ENCODE data around the gene CHST15.

Gene CHST15

GRCh38 chr10:123997486-123998196 is 95.8 kb downstream of the CHST15 start:
- H3K4me3 Mint-ChIP-seq = no peak overlapping the region

DNA sequence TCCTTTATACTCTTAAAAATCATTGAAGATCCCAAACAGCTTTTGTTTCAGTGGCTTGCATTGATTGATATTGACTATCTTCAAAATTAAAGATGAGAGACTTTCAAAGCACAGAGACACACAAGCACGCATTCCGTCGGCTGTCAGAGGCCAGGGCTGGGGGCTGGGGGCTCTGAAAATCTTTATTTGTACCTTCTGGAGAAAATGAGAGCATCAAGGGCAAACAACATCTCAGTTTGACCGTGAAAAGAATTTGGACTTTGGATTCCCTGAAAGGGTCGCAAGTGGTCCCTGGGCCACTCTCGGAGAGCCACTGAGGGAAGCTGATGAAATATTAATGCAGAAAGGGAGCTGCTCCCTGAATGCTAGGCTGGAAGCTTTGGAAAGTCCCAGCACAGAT is 96.4 kb downstream of the CHST15 start:
- H3K36me3 Mint-ChIP-seq = no peaks in the 10 kb centered on the region
- no peak overlapping the region for H3K4me3 Mint-ChIP-seq
- H3K27ac Mint-ChIP-seq = no peak overlapping the region
- no peaks in the 10 kb centered on the region for H3K9me3 Mint-ChIP-seq
- CTCF ChIA-PET = interaction anchor here (1.1 to 6.9 kb wide), 9 partner anchors 8 to 412 kb away, joined by 3 to 141 read pairs (median 6); no protein-coding TSS in a partner anchor
- H3K27me3 Mint-ChIP-seq = peaks cover 66% of the 10 kb centered on the region
- no peak for DNase-seq
- peaks cover 4% of the 10 kb centered on the region for H3K4me1 Mint-ChIP-seq

More at GRCh38 chr10:123997486-123998196, 95.8 kb downstream of the CHST15 start:
- Mint-ChIP-seq H3K27ac (no peak overlapping the region), H3K4me1 (peaks cover 4% of the 10 kb centered on the region), H3K9me3 (no peaks in the 10 kb centered on the region), H3K36me3 (no peaks in the 10 kb centered on the region), H3K27me3 (peaks cover 60% of the 10 kb centered on the region)
- CTCF ChIA-PET = interaction anchor here (0.9 to 6.9 kb wide), 5 partner anchors 87 to 406 kb away, joined by 4 to 141 read pairs (median 6); no protein-coding TSS in a partner anchor
- no peak for DNase-seq

DNA sequence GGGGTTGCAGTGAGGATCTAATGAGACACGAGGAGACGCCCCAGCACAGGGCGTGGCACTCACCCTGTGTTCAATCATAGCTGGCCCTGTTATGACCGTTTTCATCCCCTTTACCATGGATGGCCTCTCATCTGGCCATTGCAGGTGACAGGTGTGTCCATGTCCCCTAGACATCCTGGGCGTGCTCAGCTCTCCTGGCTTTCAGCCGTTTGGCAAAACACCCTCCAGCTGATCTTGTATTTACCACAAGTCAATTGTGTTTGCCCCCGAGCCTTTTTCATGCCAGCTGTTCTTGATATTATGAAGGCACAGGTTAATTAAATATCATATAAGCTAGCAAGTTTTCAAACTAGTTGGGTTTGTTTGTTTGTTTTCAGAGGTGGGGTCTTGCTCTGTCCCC is 97.1 kb downstream of the CHST15 start:
- Mint-ChIP-seq H3K36me3 (no peaks in the 10 kb centered on the region), H3K27ac (no peak overlapping the region), H3K27me3 (peaks cover 67% of the 10 kb centered on the region), H3K9me3 (no peaks in the 10 kb centered on the region), H3K4me3 (no peak overlapping the region), H3K4me1 (peaks cover 4% of the 10 kb centered on the region)
- DNase-seq = no peak
- CTCF ChIA-PET = interaction anchor here (0.8 to 6.9 kb wide), 20 partner anchors 9 to 477 kb away, joined by 3 to 141 read pairs (median 4); no protein-coding TSS in a partner anchor

DNA sequence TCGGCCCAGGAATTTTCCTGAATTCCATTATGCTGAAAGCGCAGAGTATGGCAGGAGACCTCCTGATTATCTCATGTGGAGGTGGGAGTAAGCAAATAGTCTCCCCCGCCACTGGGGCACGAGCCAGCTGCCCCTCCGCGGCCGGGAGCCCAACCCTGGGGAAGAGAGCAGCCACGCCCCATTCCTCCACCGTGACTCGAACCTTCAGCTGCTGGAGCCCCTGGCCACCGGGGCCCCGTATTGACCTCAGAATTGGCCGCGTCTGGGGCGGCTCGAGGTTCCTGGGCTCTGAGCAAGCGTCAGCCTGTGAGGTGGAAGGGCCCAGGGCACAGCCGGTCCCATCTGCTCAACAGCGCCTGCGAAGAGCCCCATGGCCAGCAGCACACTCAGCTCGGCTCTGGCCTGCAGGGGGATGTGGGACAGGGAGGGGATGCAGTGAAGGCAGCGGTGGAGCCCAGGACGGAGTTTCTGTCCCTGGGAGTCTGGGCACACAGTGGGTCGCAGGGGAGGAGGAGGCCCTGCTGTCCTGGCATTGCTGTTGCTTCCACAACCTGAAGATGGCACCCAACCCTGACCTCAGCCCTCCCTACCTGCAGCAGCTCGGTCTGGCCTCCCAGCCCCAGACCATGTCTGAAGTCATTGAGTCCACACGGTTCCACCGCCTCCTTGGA is 97.8 kb downstream of the CHST15 start:
- CTCF ChIA-PET = interaction anchor here (0.6 to 6.9 kb wide), 27 partner anchors 10 to 477 kb away, joined by 3 to 141 read pairs (median 4); no protein-coding TSS in a partner anchor
- Mint-ChIP-seq H3K27ac (no peak overlapping the region), H3K4me1 (peaks cover 5% of the 10 kb centered on the region), H3K27me3 (peaks cover 72% of the 10 kb centered on the region), H3K36me3 (no peaks in the 10 kb centered on the region), H3K4me3 (no peak overlapping the region), H3K9me3 (no peaks in the 10 kb centered on the region)
- DNase-seq = peak; percentile 42

DNA sequence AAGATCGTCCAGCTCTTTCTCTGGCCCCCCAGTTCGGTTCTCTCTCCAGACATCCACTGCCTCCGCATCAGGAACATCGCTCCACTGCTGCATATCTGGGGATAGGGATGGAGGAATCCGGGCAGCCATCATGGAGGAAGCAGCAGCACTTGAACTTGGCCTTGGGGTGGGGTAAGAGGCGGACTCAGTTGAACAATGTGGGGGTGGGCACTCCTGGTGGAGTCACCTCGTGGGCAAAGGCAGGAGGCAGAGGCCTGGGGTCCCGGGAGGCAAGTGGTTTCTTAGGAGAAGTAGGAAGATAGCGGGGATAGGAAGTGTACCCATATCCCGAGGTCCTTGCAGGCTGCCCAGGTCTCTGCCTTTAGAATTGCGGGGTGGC is 98.3 kb downstream of the CHST15 start:
- DNase-seq = no peak
- no peaks in the 10 kb centered on the region for H3K9me3 Mint-ChIP-seq
- no peaks in the 10 kb centered on the region for H3K36me3 Mint-ChIP-seq
- peaks cover 5% of the 10 kb centered on the region for H3K4me1 Mint-ChIP-seq
- no peak overlapping the region for H3K4me3 Mint-ChIP-seq
- H3K27me3 Mint-ChIP-seq = peaks cover 78% of the 10 kb centered on the region
- CTCF ChIA-PET = interaction anchor here (0.8 to 6.9 kb wide), 24 partner anchors 10 to 409 kb away, joined by 3 to 141 read pairs (median 4); no protein-coding TSS in a partner anchor
- no peak overlapping the region for H3K27ac Mint-ChIP-seq

- no peaks in the 10 kb centered on the region for H3K36me3 Mint-ChIP-seq
- no peak overlapping the region for H3K27ac Mint-ChIP-seq
- H3K4me3 Mint-ChIP-seq = no peak overlapping the region
- peaks cover 5% of the 10 kb centered on the region for H3K4me1 Mint-ChIP-seq
- DNase-seq = peak; percentile 84
- CTCF ChIA-PET = interaction anchor here (0.6 to 6.9 kb wide), 26 partner anchors 9 to 590 kb away, joined by 3 to 141 read pairs (median 4); no protein-coding TSS in a partner anchor
- peaks cover 83% of the 10 kb centered on the region for H3K27me3 Mint-ChIP-seq
- H3K9me3 Mint-ChIP-seq = no peaks in the 10 kb centered on the region
These were observed 98.8 kb downstream of the CHST15 start for GRCh38 chr10:123994417-123995081.

DNA sequence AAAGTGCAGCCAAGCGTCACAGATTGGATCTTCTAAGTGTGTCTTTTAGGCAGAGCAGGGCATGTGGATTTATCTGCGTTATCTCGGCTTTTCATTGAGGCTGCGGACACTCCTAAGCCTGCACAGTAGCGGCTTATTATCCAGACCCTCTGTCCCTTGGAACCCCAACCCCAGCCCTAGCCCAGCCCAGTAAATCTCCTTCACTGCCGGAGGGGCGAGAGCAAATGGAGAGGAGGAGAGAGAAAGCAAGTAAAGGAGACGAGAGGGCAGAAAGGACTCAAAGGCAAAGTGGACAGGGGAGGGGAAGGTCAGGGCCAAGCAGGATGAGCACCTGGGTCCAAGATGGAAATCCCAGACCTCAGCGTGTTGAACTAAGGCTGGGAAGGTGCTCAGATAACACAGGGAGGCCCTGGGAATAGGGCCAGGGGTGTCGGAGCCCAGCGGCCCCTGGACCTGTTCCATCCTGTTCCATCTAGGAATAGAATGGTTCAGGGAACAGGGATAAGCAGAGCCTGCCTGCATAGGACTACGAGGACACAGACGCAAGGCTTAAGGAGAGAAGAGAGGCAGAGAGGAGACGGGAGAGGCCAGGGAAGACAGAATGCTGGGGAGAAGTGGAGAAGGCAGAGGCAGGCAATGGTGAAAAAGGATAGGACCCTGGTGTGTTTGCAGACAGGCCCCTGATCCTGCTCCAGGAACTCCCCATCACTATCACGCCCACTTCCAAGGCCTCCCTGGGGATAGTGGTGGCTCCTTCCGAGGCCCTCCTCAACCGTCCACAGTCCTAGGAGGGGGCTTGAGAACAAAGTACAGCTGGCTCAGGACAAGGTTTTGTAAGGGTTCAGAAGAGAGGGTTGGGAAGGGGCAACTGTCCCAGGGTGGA is 99.6 kb downstream of the CHST15 start:
- CTCF ChIA-PET = interaction anchor here (0.6 to 6.9 kb wide), 20 partner anchors 9 to 590 kb away, joined by 3 to 141 read pairs (median 4); no protein-coding TSS in a partner anchor
- peaks cover 5% of the 10 kb centered on the region for H3K4me1 Mint-ChIP-seq
- H3K27me3 Mint-ChIP-seq = peaks cover 83% of the 10 kb centered on the region
- no peak overlapping the region for H3K27ac Mint-ChIP-seq
- no peaks in the 10 kb centered on the region for H3K36me3 Mint-ChIP-seq
- H3K9me3 Mint-ChIP-seq = no peaks in the 10 kb centered on the region
- no peak for DNase-seq
- H3K4me3 Mint-ChIP-seq = no peak overlapping the region

GRCh38 chr10:123991611-123992570 is 101.5 kb downstream of the CHST15 start:
- CTCF ChIA-PET = no interaction called here
- Mint-ChIP-seq H3K9me3 (no peaks in the 10 kb centered on the region), H3K4me3 (no peak overlapping the region), H3K27me3 (peaks cover 71% of the 10 kb centered on the region), H3K36me3 (no peaks in the 10 kb centered on the region), H3K4me1 (peaks cover 5% of the 10 kb centered on the region), H3K27ac (no peak overlapping the region)
- DNase-seq = no peak

DNA sequence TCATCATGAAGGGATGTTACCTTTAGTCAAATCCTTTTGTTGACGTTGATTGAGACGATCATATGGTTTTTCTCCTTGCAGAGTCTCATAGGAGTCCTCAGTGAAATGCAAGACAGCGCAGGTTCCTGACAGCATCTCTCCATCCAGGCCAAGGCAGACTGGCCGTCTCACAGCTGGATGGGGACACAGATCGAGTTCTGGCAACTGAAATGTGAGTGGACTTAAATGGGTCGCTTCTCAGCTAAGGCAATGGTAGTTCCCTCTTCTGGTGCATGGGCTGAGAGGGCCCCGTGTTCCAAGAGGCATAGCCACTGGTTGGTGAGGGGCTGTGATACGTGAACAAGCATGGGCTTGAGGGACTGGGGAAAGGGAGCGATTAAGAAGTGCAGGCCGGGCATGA is 102.5 kb downstream of the CHST15 start:
- H3K27me3 Mint-ChIP-seq = peaks cover 66% of the 10 kb centered on the region
- no peaks in the 10 kb centered on the region for H3K9me3 Mint-ChIP-seq
- H3K27ac Mint-ChIP-seq = no peak overlapping the region
- H3K4me3 Mint-ChIP-seq = no peak overlapping the region
- CTCF ChIA-PET = no interaction called here
- H3K4me1 Mint-ChIP-seq = peaks cover 5% of the 10 kb centered on the region
- DNase-seq = no peak
- no peaks in the 10 kb centered on the region for H3K36me3 Mint-ChIP-seq

DNA sequence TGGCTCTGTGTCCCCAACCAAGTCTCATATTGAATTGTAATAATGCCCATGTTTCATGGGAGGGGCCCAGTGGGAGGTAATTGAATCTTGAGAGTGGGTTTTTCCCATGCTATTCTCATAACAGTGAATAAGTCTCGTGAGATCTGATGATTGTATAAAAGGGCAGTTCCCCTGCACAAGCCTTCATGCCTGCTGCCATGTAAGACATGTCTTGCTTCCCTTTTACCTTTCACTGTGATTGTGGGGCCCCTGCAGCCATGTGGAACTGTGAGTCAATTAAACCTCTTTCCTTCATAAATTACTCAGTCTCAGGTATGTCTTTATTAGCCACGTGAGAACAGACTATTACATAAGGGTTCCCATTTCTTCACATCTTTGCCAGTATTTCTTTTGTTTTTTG is 104.7 kb downstream of the CHST15 start:
- H3K27ac Mint-ChIP-seq = no peak overlapping the region
- no peaks in the 10 kb centered on the region for H3K9me3 Mint-ChIP-seq
- H3K27me3 Mint-ChIP-seq = peaks cover 44% of the 10 kb centered on the region
- peaks cover 2% of the 10 kb centered on the region for H3K4me1 Mint-ChIP-seq
- no peaks in the 10 kb centered on the region for H3K36me3 Mint-ChIP-seq
- DNase-seq = no peak
- H3K4me3 Mint-ChIP-seq = no peak overlapping the region
- CTCF ChIA-PET = no interaction called here

GRCh38 chr10:123986736-123987135 is 106.7 kb downstream of the CHST15 start:
- CTCF ChIA-PET = no interaction called here
- DNase-seq = no peak
- Mint-ChIP-seq H3K27me3 (peaks cover 25% of the 10 kb centered on the region), H3K4me3 (no peak overlapping the region), H3K9me3 (no peaks in the 10 kb centered on the region), H3K4me1 (peaks cover 2% of the 10 kb centered on the region), H3K27ac (no peak overlapping the region), H3K36me3 (no peaks in the 10 kb centered on the region)

DNA sequence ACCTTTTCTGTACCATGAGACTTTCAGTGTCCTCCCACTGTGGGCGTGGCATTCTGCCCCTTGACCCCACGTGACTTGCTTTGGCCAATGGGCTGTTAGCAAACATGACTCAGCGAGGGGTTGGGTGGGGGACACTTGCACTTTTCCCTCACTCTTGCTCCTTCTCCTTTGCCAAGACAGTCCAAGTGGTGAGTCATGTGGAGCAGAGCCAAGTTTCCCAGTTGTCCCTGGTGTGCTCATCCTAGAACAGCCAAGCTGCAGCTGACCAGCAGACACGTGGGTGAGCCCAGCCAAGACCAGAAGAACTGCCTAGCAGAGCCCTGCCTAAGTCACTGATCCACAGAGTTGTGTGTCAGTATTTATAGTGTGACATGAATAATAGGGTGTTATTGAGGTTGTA is 119.0 kb downstream of the CHST15 start:
- H3K9me3 Mint-ChIP-seq = peaks cover 4% of the 10 kb centered on the region
- DNase-seq = no peak
- CTCF ChIA-PET = interaction anchor here (1.4 to 1.6 kb wide), 2 partner anchors 20 to 392 kb away, joined by 7 to 8 read pairs; no protein-coding TSS in a partner anchor
- H3K4me1 Mint-ChIP-seq = no peaks in the 10 kb centered on the region
- no peak overlapping the region for H3K4me3 Mint-ChIP-seq
- H3K27ac Mint-ChIP-seq = no peak overlapping the region
- peaks cover 71% of the 10 kb centered on the region for H3K27me3 Mint-ChIP-seq
- H3K36me3 Mint-ChIP-seq = no peaks in the 10 kb centered on the region
